ENCODE results near the gene OAF. TPM values are rescaled to one million over a fixed set of nuclear protein-coding genes. Genes with fewer than 3 reads are reported as not detected.

Gene OAF
- total and polyA plus RNA-seq, 2 of the 8 experiments (the other 6 are each of a cell fraction or from before 2014, with no cell fraction given): 1.3 to 1.5 TPM

- TF ChIP-seq TBP (IDR thresholded peaks at IDR 0.05; ENCODE audit: low read depth, low read length) (no peak), RNF2 (IDR thresholded peaks at IDR 0.05; ENCODE audit: borderline replicate concordance, low read depth, low read length, missing control alignments, poor library complexity, severe bottlenecking) (no peak)
- Histone ChIP-seq H3K23ac (ENCODE audit: insufficient read length) (no peak overlapping the region), H3K4ac (replicated peaks; ENCODE audit: insufficient read length, low read depth, low read length) (no peak overlapping the region), H3K23me2 (ENCODE audit: low read depth, low read length) (no peaks in the 10 kb centered on the region), H3K4me1 (replicated peaks in 1 of 4; ENCODE audit: control insufficient read depth in 3 of 4, insufficient read depth in 4 of 4, low read length in 3 of 4) (peaks cover 0 to 4% (median under 1%) of the 10 kb centered on the region in 4 experiments; a peak in 3 of 7 replicates), H2BK15ac (ENCODE audit: low read length) (no peak overlapping the region), H4K8ac (ENCODE audit: extremely low read depth, insufficient read depth, low read length) (no peak overlapping the region), H3K56ac (replicated peaks; ENCODE audit: insufficient read length, low read depth, low read length) (no peak overlapping the region), H4K5ac (ENCODE audit: insufficient read length, low read depth, low read length) (no peak overlapping the region), H4K20me1 (replicated peaks in 1 of 2; ENCODE audit: control insufficient read depth in 1 of 2, insufficient read depth in 2 of 2, low read length in 2 of 2) (no peaks in the 10 kb centered on the region), H3K36me3 (ENCODE audit: control insufficient read depth in 2 of 4, insufficient read depth in 4 of 4, low read length in 3 of 4) (no peaks in the 10 kb centered on the region), H3K18ac (ENCODE audit: extremely low read depth, low read length) (no peak overlapping the region), H3K27me3 (replicated peaks in 1 of 4; ENCODE audit: control insufficient read depth in 3 of 4, extremely low read depth in 1 of 4, insufficient read depth in 3 of 4, low read length in 3 of 4) (peaks cover 0 to 8% (median 2%) of the 10 kb centered on the region in 4 experiments; a peak in 3 of 7 replicates), H3K4me2 (ENCODE audit: insufficient read depth in 1 of 2, low read depth in 2 of 2, low read length in 2 of 2) (no peak overlapping the region), H2BK12ac (ENCODE audit: low read depth, low read length) (no peak overlapping the region), H3K27ac (ENCODE audit: low read depth, low read length) (no peak overlapping the region), H2BK5ac (ENCODE audit: low read depth, low read length) (no peak overlapping the region), H3K9me3 (ENCODE audit: insufficient read depth in 2 of 2, low read depth in 1 of 2, low read length in 1 of 2) (no peaks in the 10 kb centered on the region), H2AFZ (ENCODE audit: low read length) (no peak overlapping the region), H3K79me1 (ENCODE audit: low read depth, low read length) (no peaks in the 10 kb centered on the region), H3K79me2 (ENCODE audit: control insufficient read depth in 1 of 2, insufficient read depth in 2 of 2, low read length in 2 of 2) (no peaks in the 10 kb centered on the region), H2BK120ac (replicated peaks; ENCODE audit: low read depth, low read length) (no peak overlapping the region), H2AK5ac (ENCODE audit: low read depth, low read length) (no peak overlapping the region), H2BK20ac (ENCODE audit: low read length) (no peak overlapping the region), H3K14ac (ENCODE audit: insufficient read length) (no peak overlapping the region), H3K9ac (replicated peaks in 1 of 4; ENCODE audit: extremely low read depth in 1 of 4, low read depth in 3 of 4, low read length in 3 of 4) (no peak overlapping the region), H4K91ac (replicated peaks; ENCODE audit: insufficient read length, low read length) (no peak overlapping the region), H3K4me3 (ENCODE audit: extremely low read depth in 1 of 4, insufficient read depth in 2 of 4, low read depth in 3 of 4, low read length in 4 of 4) (no peak overlapping the region)
- ChIA-PET POLR2A (ENCODE audit: partially characterized antibody) (no interaction called here), CTCF (ENCODE audit: partially characterized antibody) (interaction anchor here (1.6 to 41.2 kb wide), 10 partner anchors 11 to 108 kb away, joined by 6 to 1412 read pairs (median 150); partner anchors contain the start of genes OAF and POU2F3)
- DNase-seq (ENCODE audit: low read depth in 1 of 2, low spot score in 2 of 2): no peak
- WGBS, 2 experiments (ENCODE audit: extremely low coverage in 1 of 2, insufficient coverage in 1 of 2, insufficient read length in 1 of 2, insufficient replicate concordance in 2 of 2, low coverage in 1 of 2, low lambda C conversion rate in 2 of 2, missing lambda C conversion rate in 1 of 2): 92% methylated on average over 12 of the region's 13 CpGs; no CpG with 5 or more reads in 1 of the 2 experiments
- FAIRE-seq: no peak
Observed at GRCh38 chr11:120226714-120227113, 15.9 kb downstream of the OAF start.

All from H1 (cell line).